ENCODE measurements around the gene TAS2R46.
A peak's percentile ranks its signal among the peaks of the same experiment; 100 is the strongest.

Gene TAS2R46

DNA sequence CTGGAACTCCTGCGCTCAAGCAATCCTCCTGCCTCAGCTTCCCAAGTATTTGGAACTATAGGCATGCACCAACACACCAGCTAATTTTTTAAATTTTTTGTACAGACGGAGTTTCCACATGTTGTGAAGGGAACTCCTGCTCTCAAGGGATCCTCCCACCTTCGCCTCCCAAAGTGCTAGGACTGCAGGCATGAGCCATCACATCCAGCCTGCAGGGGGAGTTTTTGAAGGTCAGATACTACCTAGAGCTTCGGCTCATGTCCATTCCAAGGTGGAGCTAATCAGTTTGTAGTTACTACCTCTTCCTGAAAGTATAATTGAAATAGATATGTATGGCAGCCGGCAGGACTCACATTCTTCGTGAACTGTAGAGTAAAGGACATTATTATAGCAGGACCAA is 36.0 kb downstream of the TAS2R46 start:
- DNase-seq = no peak
- H3K4me3 ChIP-seq (ENCODE audit: low read depth, low read length) = no peak overlapping the region
- TF ChIP-seq, protein P1, sequence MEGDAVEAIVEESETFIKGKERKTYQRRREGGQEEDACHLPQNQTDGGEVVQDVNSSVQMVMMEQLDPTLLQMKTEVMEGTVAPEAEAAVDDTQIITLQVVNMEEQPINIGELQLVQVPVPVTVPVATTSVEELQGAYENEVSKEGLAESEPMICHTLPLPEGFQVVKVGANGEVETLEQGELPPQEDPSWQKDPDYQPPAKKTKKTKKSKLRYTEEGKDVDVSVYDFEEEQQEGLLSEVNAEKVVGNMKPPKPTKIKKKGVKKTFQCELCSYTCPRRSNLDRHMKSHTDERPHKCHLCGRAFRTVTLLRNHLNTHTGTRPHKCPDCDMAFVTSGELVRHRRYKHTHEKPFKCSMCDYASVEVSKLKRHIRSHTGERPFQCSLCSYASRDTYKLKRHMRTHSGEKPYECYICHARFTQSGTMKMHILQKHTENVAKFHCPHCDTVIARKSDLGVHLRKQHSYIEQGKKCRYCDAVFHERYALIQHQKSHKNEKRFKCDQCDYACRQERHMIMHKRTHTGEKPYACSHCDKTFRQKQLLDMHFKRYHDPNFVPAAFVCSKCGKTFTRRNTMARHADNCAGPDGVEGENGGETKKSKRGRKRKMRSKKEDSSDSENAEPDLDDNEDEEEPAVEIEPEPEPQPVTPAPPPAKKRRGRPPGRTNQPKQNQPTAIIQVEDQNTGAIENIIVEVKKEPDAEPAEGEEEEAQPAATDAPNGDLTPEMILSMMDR (IDR thresholded peaks at IDR 0.05; ENCODE audit: low read depth, low read length, missing control alignments) = peak; percentile 52
- in situ Hi-C loops (cut with HindIII; ENCODE audit: low pct_ligation_motif_present, low sequenced_read_pairs) = no loop called here
- no peaks in the 10 kb centered on the region for H3K36me3 ChIP-seq (replicated peaks)
- no peaks in the 10 kb centered on the region for H3K27me3 ChIP-seq (replicated peaks)
- H3K27ac ChIP-seq = no peak overlapping the region

DNA sequence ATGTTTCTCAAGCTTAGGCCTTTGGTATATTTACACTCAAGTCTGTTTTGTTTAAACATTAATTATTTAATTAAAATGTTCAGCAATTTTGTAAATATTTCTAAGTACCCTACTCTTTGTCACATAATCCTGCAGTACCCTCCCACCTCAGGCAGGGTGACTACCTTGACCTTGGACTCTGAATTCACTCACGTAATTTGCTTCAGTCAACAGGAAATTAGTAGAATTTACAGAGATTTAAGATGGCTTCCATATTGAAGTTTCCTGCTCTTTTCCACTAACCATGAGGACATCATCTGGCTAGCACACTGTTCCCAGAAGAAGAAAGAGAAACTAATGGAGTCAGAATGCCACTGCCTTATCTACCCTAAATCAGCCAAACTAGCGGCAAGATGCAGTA is 38.7 kb downstream of the TAS2R46 start:
- in situ Hi-C loops (cut with HindIII; ENCODE audit: low pct_ligation_motif_present, low sequenced_read_pairs) = no loop called here
- TF ChIP-seq, protein P1 (IDR thresholded peaks at IDR 0.05; ENCODE audit: low read depth, low read length, missing control alignments) = no peak
- Histone ChIP-seq H3K4me3 (ENCODE audit: low read depth, low read length) (no peak overlapping the region), H3K27me3 (replicated peaks) (no peaks in the 10 kb centered on the region), H3K27ac (no peak overlapping the region), H3K36me3 (replicated peaks) (no peaks in the 10 kb centered on the region)
- DNase-seq = no peak

DNA sequence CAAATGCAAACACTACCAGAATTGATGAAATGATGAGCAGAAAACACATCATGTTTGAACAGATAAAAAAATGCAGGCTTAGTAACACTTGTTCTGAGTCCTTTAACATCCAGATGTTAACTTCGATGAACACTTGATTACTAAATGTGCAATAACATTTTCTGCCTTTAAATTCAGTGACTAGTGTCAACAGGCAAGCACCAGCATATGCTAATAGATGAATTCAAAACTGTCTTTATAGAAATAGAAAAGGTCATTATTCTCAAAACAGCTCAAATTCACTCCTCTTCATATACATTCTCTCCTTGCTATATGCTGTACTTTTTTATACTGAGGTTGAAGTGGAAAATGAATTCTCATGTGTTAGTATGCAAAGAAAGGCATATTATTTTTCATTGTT is 39.6 kb downstream of the TAS2R46 start, which contains the start of gene TAS2R19:
Gene TAS2R19 (minus strand): TSS at position 101 of the 400 bp plus-strand sequence. CDS start 49 bp downstream, at position 52.
- TF ChIP-seq, protein P1 (IDR thresholded peaks at IDR 0.05; ENCODE audit: low read depth, low read length, missing control alignments) = no peak
- DNase-seq = no peak
- H3K27ac ChIP-seq = no peak within 1 kb of the TSS
- no peaks in the 10 kb centered on the region for H3K27me3 ChIP-seq (replicated peaks)
- no peak within 1 kb of the TSS for H3K4me3 ChIP-seq (ENCODE audit: low read depth, low read length)
- no peaks in the 10 kb centered on the region for H3K36me3 ChIP-seq (replicated peaks)
- in situ Hi-C loops (cut with HindIII; ENCODE audit: low pct_ligation_motif_present, low sequenced_read_pairs) = no loop called here

DNA sequence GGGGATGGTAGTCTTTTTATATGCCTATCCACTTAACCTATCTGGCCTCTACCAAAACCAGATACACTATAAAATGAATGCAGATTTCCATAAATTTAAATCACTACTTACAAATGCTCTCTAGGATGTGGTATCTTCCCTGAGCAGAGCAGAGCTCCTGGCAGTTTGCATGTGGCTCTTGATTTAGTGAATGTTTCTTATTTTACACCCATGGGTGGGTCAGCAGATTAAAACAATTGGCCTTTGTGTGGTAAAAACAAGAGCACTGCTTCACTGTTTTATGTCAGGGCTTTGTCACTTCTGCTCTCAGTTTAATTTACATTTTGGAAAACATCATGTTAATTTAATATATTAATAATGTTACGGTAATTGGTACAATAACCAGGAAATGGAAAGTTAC is 45.2 kb downstream of the TAS2R46 start:
- Histone ChIP-seq H3K4me3 (ENCODE audit: low read depth, low read length) (no peak overlapping the region), H3K27me3 (replicated peaks) (no peaks in the 10 kb centered on the region), H3K27ac (no peak overlapping the region), H3K36me3 (replicated peaks) (no peaks in the 10 kb centered on the region)
- in situ Hi-C loops (cut with HindIII; ENCODE audit: low pct_ligation_motif_present, low sequenced_read_pairs) = no loop called here
- no peak for DNase-seq
- TF ChIP-seq, protein P1 (IDR thresholded peaks at IDR 0.05; ENCODE audit: low read depth, low read length, missing control alignments) = no peak

- Histone ChIP-seq H3K4me3 (ENCODE audit: low read depth, low read length) (no peak overlapping the region), H3K36me3 (replicated peaks) (no peaks in the 10 kb centered on the region), H3K27ac (no peak overlapping the region), H3K27me3 (replicated peaks) (no peaks in the 10 kb centered on the region)
- TF ChIP-seq, protein P1 (IDR thresholded peaks at IDR 0.05; ENCODE audit: low read depth, low read length, missing control alignments) = no peak
- no peak for DNase-seq
- in situ Hi-C loops (cut with HindIII; ENCODE audit: low pct_ligation_motif_present, low sequenced_read_pairs) = no loop called here
These were observed 46.2 kb downstream of the TAS2R46 start for GRCh38 chr12:11015775-11016430.

DNA sequence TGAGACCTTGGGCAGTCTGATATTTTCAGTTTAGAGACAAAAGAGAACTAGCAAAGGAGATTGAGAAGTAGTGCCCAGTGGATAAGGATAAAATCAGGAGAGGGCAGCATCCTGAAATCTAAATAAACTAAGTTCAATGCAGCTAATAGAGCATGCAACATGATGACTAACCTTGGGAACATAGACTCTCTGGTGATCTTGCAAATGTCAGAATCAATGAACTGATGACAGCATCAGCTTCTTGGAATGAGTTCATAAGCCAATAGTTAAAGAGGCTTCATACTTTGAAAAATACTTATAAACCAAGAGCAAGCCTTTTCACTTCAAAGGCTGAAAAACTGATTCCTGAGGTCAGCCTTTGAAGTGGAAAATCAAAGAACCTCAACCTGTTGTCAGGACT is 47.9 kb downstream of the TAS2R46 start:
- H3K4me3 ChIP-seq (ENCODE audit: low read depth, low read length) = no peak overlapping the region
- H3K36me3 ChIP-seq (replicated peaks) = no peaks in the 10 kb centered on the region
- in situ Hi-C loops (cut with HindIII; ENCODE audit: low pct_ligation_motif_present, low sequenced_read_pairs) = no loop called here
- no peaks in the 10 kb centered on the region for H3K27me3 ChIP-seq (replicated peaks)
- DNase-seq = no peak
- H3K27ac ChIP-seq = no peak overlapping the region
- TF ChIP-seq, protein P1 (IDR thresholded peaks at IDR 0.05; ENCODE audit: low read depth, low read length, missing control alignments) = no peak
